ES-I3 (cell line): ENCODE results near the gene SPIN2A.
A peak's percentile ranks its signal among the peaks of the same experiment; 100 is the strongest.
"Not testable (repeated sequence)": the region's sequence is repeated elsewhere in the genome, so short reads cannot be mapped to it uniquely, and the experiment has no call there.

Source experiments
- H3K36me3 ChIP-seq: 2 replicates; pipeline ENCODE4 v1.6.1; 2013; ENCODE audit warnings: mild to moderate bottlenecking, low read length, control low read depth, moderate library complexity; ENCODE audit not compliant: insufficient read depth
- H3K4me1 ChIP-seq: 2 replicates; pipeline ENCODE4 v1.6.1; 2013; ENCODE audit warnings: mild to moderate bottlenecking, control low read depth, low read length; ENCODE audit not compliant: insufficient read depth
- H3K9ac ChIP-seq: 2 replicates; pipeline ENCODE4 v1.6.1; 2013; ENCODE audit warnings: low read depth, mild to moderate bottlenecking, low read length, moderate library complexity
- H3K9me3 ChIP-seq: 2 replicates; pipeline ENCODE4 v1.6.1; 2013; ENCODE audit warnings: mild to moderate bottlenecking, low read length, moderate library complexity; ENCODE audit not compliant: control insufficient read depth, insufficient read depth

The SPIN2A gene

GRCh38 chrX:57121816-57122215 lies 15.4 kb downstream of the SPIN2A start:
- Histone ChIP-seq H3K9ac (peak overlapping the region; percentile 79), H3K4me1 (no peaks in the 10 kb centered on the region), H3K9me3 (no peaks in the 10 kb centered on the region), H3K36me3 (peaks cover 4% of the 10 kb centered on the region; the same call in 1 of the 2 replicates)

GRCh38 chrX:57121162-57121755 lies 15.9 kb downstream of the SPIN2A start, which contains the start of gene SPIN2B:
Gene SPIN2B, minus strand, starts transcription at chrX:57121548.
- peak within 1 kb of the TSS; percentile 79 for H3K9ac ChIP-seq
- H3K9me3 ChIP-seq = no peaks in the 10 kb centered on the region
- H3K4me1 ChIP-seq = no peaks in the 10 kb centered on the region
- peaks cover 6% of the 10 kb centered on the region for H3K36me3 ChIP-seq

- H3K4me1 ChIP-seq, H3K9me3 ChIP-seq: not testable (repeated sequence)
- H3K36me3 ChIP-seq = peaks cover 10% of the 10 kb centered on the region
- peak overlapping the region; percentile 79 for H3K9ac ChIP-seq
These were observed 16.5 kb downstream of the SPIN2A start for GRCh38 chrX:57120619-57121161.

GRCh38 chrX:57119416-57119815 lies 17.8 kb downstream of the SPIN2A start:
- Histone ChIP-seq H3K4me1 (no peaks in the 10 kb centered on the region), H3K36me3 (peaks cover 10% of the 10 kb centered on the region), H3K9ac (no peak overlapping the region), H3K9me3 (no peaks in the 10 kb centered on the region)

GRCh38 chrX:57117566-57117965 lies 19.6 kb downstream of the SPIN2A start:
- not testable (repeated sequence) for H3K4me1 ChIP-seq, H3K9ac ChIP-seq, H3K9me3 ChIP-seq
- peaks cover 15% of the 10 kb centered on the region for H3K36me3 ChIP-seq

- Histone ChIP-seq H3K9ac (no peak overlapping the region), H3K36me3 (peaks cover 2% of the 10 kb centered on the region; the same call in 1 of the 2 replicates), H3K9me3 (no peaks in the 10 kb centered on the region; the same call in 1 of the 2 replicates), H3K4me1 (no peaks in the 10 kb centered on the region)
These were observed 32.2 kb downstream of the SPIN2A start for GRCh38 chrX:57104921-57105398.

- Histone ChIP-seq H3K36me3 (peaks cover 2% of the 10 kb centered on the region; the same call in 1 of the 2 replicates), H3K9ac (no peak overlapping the region), H3K9me3 (no peaks in the 10 kb centered on the region; the same call in none of the 2 replicates), H3K4me1 (no peaks in the 10 kb centered on the region)
These were observed 32.8 kb downstream of the SPIN2A start for GRCh38 chrX:57104406-57104805.

- H3K36me3 ChIP-seq = no peaks in the 10 kb centered on the region; the same call in 1 of the 2 replicates
- H3K4me1 ChIP-seq = no peaks in the 10 kb centered on the region
- no peak overlapping the region for H3K9ac ChIP-seq
- H3K9me3 ChIP-seq = no peaks in the 10 kb centered on the region; the same call in none of the 2 replicates
These were observed 33.7 kb downstream of the SPIN2A start for GRCh38 chrX:57103489-57103888.

- H3K36me3 ChIP-seq, H3K9me3 ChIP-seq, H3K4me1 ChIP-seq, H3K9ac ChIP-seq: not testable (repeated sequence)
These were observed 34.3 kb downstream of the SPIN2A start for GRCh38 chrX:57102918-57103317.
